ENCODE results near the gene ASGR2.

Gene ASGR2

DNA sequence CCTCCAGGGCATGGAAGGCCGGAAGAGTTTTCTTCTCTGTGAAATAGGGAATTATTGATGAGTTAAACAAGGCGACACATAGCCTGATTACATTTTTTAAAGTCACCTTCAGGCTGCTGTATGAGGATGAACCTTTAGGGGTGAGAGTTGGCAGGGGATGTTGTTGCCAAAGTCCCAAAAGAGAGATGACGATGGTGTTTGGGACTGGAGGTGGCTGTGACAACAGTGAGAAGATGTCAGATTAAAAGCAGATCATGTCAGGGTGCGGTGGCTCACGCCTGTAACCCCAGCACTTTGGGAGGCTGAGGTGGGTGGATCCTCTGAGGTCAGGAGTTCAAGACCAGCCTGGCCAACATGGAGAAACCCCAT is 16.8 kb upstream of the ASGR2 start:
- TF ChIP-seq POLR2AphosphoS5 (IDR thresholded peaks at IDR 0.05; ENCODE audit: low read depth, low read length) (no peak), TAF1 (IDR thresholded peaks at IDR 0.05; ENCODE audit: borderline replicate concordance, insufficient read depth, low read length) (no peak), FOXP2 (optimal IDR thresholded peaks at IDR 0.05; ENCODE audit: borderline replicate concordance, extremely low read depth, extremely low read length, insufficient read depth) (no peak), SIN3A (IDR thresholded peaks at IDR 0.05; ENCODE audit: borderline replicate concordance, insufficient read depth, low read length) (no peak)
- TF ChIP-seq, protein P1, sequence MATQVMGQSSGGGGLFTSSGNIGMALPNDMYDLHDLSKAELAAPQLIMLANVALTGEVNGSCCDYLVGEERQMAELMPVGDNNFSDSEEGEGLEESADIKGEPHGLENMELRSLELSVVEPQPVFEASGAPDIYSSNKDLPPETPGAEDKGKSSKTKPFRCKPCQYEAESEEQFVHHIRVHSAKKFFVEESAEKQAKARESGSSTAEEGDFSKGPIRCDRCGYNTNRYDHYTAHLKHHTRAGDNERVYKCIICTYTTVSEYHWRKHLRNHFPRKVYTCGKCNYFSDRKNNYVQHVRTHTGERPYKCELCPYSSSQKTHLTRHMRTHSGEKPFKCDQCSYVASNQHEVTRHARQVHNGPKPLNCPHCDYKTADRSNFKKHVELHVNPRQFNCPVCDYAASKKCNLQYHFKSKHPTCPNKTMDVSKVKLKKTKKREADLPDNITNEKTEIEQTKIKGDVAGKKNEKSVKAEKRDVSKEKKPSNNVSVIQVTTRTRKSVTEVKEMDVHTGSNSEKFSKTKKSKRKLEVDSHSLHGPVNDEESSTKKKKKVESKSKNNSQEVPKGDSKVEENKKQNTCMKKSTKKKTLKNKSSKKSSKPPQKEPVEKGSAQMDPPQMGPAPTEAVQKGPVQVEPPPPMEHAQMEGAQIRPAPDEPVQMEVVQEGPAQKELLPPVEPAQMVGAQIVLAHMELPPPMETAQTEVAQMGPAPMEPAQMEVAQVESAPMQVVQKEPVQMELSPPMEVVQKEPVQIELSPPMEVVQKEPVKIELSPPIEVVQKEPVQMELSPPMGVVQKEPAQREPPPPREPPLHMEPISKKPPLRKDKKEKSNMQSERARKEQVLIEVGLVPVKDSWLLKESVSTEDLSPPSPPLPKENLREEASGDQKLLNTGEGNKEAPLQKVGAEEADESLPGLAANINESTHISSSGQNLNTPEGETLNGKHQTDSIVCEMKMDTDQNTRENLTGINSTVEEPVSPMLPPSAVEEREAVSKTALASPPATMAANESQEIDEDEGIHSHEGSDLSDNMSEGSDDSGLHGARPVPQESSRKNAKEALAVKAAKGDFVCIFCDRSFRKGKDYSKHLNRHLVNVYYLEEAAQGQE (IDR thresholded peaks at IDR 0.05; ENCODE audit: insufficient read depth in 1 of 2, low read depth in 2 of 2, low read length in 2 of 2): no peak

- no peak for TF ChIP-seq TAF1 (IDR thresholded peaks at IDR 0.05; ENCODE audit: borderline replicate concordance, insufficient read depth, low read length)
- peak; percentile 80 for TF ChIP-seq FOXP2 (optimal IDR thresholded peaks at IDR 0.05; ENCODE audit: borderline replicate concordance, extremely low read depth, extremely low read length, insufficient read depth)
- TF ChIP-seq, protein P1 (IDR thresholded peaks at IDR 0.05; ENCODE audit: insufficient read depth in 1 of 2, low read depth in 2 of 2, low read length in 2 of 2): peak in 1 of 2 experiments; percentile 41; a peak in 1 of 4 replicates
- no peak for TF ChIP-seq POLR2AphosphoS5 (IDR thresholded peaks at IDR 0.05; ENCODE audit: low read depth, low read length)
- 0 out of 2 replicates have a peak, but pooled peaks have one; percentile 28 for TF ChIP-seq SIN3A (IDR thresholded peaks at IDR 0.05; ENCODE audit: borderline replicate concordance, insufficient read depth, low read length)
These were observed 16.2 kb upstream of the ASGR2 start for GRCh38 chr17:7130621-7131422.

DNA sequence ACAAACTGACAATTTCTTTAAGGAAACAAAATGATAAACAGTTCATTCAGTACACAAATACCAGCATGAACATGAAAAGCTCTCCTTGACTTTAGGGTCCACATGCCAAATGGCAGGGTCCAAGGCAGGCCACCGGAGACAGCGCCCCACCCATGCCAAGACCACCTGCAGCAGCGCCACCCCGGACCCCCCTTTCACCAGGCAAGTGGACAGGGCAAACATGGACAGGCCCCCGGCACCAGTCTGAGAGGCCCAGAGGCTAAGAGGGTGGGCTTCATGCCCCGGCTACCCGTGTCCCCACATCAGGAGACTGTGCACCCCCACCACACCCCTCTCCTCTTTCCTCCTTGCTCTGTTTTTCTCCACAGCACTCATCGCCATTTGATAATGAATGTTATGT is 14.7 kb upstream of the ASGR2 start:
- no peak for TF ChIP-seq SIN3A (IDR thresholded peaks at IDR 0.05; ENCODE audit: borderline replicate concordance, insufficient read depth, low read length)
- no peak for TF ChIP-seq FOXP2 (optimal IDR thresholded peaks at IDR 0.05; ENCODE audit: borderline replicate concordance, extremely low read depth, extremely low read length, insufficient read depth)
- TF ChIP-seq POLR2AphosphoS5 (IDR thresholded peaks at IDR 0.05; ENCODE audit: low read depth, low read length): no peak
- TF ChIP-seq, protein P1 (IDR thresholded peaks at IDR 0.05; ENCODE audit: insufficient read depth in 1 of 2, low read depth in 2 of 2, low read length in 2 of 2): no peak
- no peak for TF ChIP-seq TAF1 (IDR thresholded peaks at IDR 0.05; ENCODE audit: borderline replicate concordance, insufficient read depth, low read length)

GRCh38 chr17:7128160-7128559 is 13.5 kb upstream of the ASGR2 start:
- TF ChIP-seq FOXP2 (optimal IDR thresholded peaks at IDR 0.05; ENCODE audit: borderline replicate concordance, extremely low read depth, extremely low read length, insufficient read depth) (no peak), SIN3A (IDR thresholded peaks at IDR 0.05; ENCODE audit: borderline replicate concordance, insufficient read depth, low read length) (no peak), POLR2AphosphoS5 (IDR thresholded peaks at IDR 0.05; ENCODE audit: low read depth, low read length) (no peak), TAF1 (IDR thresholded peaks at IDR 0.05; ENCODE audit: borderline replicate concordance, insufficient read depth, low read length) (no peak)
- TF ChIP-seq, protein P1 (IDR thresholded peaks at IDR 0.05; ENCODE audit: insufficient read depth in 1 of 2, low read depth in 2 of 2, low read length in 2 of 2): peak; percentile 45 to 56; a peak in 1 of 4 replicates

Measured in PFSK-1 (cell line).